GM12891 (cell line): Measurements from ENCODE around the gene OCA2.

Experiments
- PAX5 ChIP-seq: IDR thresholded peaks from 2 replicates; pipeline ENCODE4 v1.6.1; 2011; ENCODE audit warnings: low read length, moderate library complexity, mild to moderate bottlenecking; ENCODE audit not compliant: insufficient read depth, severe bottlenecking
- POLR2A ChIP-seq: IDR thresholded peaks from 2 replicates; pipeline ENCODE4 v1.6.1; 2011; ENCODE audit warnings: low read depth, low read length, control low read depth
- POLR2AphosphoS5 ChIP-seq: IDR thresholded peaks from 2 replicates; pipeline ENCODE4 v1.6.1; 2011; ENCODE audit warnings: low read depth, low read length, control low read depth
- SPI1 ChIP-seq: IDR thresholded peaks from 2 replicates; pipeline ENCODE4 v1.6.1; 2011; ENCODE audit warnings: low read depth, low read length, control low read depth
- TAF1 ChIP-seq: IDR thresholded peaks from 2 replicates; pipeline ENCODE4 v1.6.1; 2011; ENCODE audit warnings: low read depth, low read length, control low read depth

GRCh38 chr15:28147801-28148200 is 48.7 kb upstream of the OCA2 start:
- TF ChIP-seq POLR2A (no peak), POLR2AphosphoS5 (no peak), TAF1 (no peak), PAX5 (no peak), SPI1 (no peak)
